HG03439 (cell line): ENCODE results near the gene CGA.
A peak's percentile ranks its signal among the peaks of the same experiment; 100 is the strongest.

Experiments
- ATAC-seq: cut with Tn5 transposase; IDR thresholded peaks from one replicate; pipeline ENCODE4 v1.9.1; 2021; ENCODE audit warnings: mild to moderate bottlenecking, moderate library complexity; ENCODE audit not compliant: unreplicated experiment

CGA gene

GRCh38 chr6:87092435-87092834 is 2.5 kb downstream of the CGA start:
- ATAC-seq, result no peak

DNA sequence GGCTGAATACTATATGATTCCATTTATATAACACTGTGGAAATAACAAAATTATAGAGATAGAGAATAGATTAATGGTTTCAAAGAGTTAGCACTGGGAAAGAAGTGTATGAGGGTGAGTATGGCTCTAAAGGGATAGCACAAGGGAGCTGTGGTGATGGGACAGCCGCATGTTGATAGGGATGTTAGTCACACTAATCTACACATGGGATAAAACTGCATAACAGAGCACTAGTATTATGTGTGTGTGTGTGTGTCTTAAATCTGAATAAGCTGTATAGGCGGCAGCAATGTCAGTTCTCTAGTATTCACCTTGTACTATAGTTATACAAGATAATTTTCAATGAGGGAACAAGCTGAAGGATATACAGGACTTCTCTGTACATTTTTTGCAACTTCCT is 5.8 kb downstream of the CGA start:
- no peak for ATAC-seq

GRCh38 chr6:87088076-87088475 is 6.8 kb downstream of the CGA start:
- ATAC-seq, result no peak

DNA sequence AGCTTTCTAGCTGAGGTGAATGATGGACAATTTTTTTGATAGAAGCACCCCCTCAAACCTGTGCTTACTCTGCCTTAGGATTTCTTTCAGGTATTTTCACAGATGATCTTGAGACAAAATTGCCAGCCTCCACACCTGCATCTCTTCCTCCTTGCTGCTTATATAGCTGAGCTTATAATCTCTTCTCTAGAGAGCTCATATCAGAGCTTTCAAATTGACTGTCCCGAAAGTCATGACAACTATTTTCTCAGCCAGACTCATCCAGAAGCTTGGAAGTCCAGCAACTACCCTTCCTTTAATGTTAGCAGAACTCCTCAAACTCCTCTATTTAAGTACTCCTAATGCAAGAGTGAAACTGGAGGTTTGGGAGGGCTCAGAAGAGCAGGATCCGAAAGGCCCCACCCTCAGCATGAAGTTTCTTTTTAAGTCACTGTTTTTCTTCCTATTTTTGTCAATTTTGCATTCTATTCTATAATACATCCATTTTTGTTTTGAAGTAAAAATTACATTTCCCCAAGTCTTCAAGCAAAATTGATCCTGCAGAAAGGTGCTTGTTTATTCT is 12.7 kb downstream of the CGA start:
- ATAC-seq, result peak; percentile 53

- no peak for ATAC-seq
Measured at GRCh38 chr6:87078983-87079616, 15.8 kb downstream of the CGA start.

DNA sequence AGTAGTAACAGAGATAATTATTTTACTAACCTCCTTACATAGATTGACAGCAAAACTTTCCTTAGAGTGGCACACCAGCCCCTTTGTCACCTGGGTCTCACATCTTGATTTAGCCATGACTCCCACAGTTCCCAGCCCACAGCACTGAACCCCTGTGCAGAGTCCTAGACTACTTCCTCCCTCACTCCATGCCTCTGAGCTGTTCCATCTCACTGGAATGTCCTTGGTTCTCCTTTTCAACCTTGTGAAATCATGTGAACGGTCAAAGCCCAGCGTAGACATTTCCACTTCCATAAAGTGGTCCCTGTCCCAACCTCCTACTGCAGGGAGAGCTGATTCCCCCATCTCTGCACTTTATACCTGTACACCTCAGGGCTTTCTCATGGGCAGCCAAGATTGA is 19.7 kb downstream of the CGA start:
- ATAC-seq, result no peak

DNA sequence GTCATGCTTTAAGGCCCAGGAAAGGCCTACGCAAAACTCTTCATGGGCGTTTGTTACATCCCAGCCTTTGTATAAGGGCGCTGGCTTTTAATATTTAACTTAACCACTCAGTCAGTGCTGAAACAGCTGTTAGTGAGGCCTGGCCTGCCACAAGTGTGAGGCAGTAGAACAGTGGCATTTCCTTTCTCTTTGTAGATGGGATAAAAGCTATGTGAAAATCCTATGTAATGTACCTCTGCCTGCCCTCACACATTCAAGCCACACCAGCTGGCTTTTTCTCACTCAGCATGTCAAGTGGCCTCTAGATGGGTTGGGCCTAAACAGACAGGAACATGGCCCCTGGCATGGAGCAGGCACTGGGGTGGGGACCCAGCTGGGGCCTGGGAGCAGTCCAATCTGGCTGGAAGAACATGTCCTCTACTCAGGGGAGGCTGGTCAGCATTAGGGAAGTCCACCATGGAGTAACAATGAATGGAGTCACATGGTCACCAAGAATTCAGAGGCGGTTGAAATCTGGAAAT is 20.7 kb downstream of the CGA start:
- no peak for ATAC-seq

DNA sequence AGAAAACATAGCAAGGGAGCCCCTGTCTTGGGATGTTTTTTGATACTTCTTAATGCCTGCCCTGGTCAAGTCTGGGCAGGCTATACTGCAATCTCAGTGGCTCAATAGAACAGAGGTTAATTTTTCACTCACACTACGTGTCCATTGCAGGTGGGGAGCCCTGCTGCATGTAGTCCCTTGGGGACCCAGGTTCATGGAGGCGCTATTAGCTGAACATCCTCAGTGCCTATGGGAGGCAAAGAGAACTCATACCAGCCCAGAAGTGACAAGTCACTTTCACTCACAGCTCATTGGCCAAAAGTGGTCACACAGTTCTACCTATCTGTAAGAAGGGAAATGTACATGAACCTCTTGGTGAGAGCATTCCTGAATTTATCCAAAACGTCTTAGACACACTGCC is 23.2 kb downstream of the CGA start:
- ATAC-seq, result no peak

- no peak for ATAC-seq
Measured at GRCh38 chr6:87070741-87071140, 24.2 kb downstream of the CGA start.

- ATAC-seq, result no peak
Measured at GRCh38 chr6:87068795-87069194, 26.1 kb downstream of the CGA start.

GRCh38 chr6:87066449-87067333 is 28.2 kb downstream of the CGA start:
- peak; percentile 55 for ATAC-seq

DNA sequence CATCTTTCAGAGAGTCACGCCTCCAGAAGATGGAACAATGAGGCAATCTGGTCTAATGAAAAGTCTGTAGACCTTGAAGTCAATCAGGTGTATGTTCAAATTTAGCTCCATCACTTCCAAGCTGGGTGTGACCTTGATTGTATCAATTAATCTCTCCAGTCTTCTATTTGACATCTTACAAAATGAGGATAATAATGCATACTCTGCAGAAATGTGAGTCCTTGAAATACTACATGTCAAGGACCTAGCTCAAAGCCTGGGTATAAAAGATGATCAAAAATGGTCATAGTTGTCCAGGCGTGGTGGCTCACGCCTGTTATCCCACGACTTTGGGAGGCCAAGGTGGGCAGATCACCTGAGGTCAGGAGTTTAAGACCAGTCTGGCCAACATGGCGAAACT is 29.8 kb downstream of the CGA start:
- ATAC-seq, result no peak

GRCh38 chr6:87059943-87060342 is 35.0 kb downstream of the CGA start:
- no peak for ATAC-seq

- ATAC-seq, result no peak
Measured at GRCh38 chr6:87054143-87054833, 40.6 kb downstream of the CGA start.

DNA sequence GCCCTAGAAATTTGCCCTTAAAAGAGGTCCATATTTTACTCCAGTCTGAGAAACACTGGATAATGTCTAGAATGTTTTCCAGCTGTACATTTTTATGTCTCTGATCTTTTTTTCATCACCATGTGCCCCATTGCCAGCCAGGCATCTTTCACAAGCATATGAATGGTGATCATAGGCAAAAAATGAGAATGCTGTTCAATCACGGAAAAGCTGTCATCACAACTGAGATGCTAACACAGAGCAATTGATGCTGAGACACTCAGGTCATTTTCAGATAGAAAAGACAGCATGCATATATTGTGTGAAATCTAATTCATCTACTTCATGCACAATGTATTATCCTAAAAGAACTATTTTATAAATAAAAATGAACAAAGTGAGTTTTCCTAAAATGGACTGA is 41.6 kb downstream of the CGA start:
- no peak for ATAC-seq

DNA sequence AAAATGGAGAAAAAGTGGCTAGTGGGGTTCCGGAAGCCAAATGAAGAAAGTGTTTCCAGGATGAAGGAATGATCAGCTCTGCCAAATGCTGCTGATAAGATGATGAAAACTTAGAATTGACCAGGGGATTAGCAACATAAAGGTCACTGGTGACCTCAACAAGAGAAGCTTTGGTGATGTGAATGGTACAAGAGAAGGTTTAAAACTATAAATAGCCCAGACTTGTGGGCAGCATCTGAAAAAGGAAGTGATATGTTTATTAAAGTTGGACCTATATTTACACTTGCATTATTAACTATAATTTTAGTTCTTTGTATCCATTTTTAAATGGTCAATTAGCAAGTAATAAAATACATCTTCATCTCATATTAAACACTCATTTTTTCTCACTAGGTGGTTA is 45.1 kb downstream of the CGA start:
- no peak for ATAC-seq

DNA sequence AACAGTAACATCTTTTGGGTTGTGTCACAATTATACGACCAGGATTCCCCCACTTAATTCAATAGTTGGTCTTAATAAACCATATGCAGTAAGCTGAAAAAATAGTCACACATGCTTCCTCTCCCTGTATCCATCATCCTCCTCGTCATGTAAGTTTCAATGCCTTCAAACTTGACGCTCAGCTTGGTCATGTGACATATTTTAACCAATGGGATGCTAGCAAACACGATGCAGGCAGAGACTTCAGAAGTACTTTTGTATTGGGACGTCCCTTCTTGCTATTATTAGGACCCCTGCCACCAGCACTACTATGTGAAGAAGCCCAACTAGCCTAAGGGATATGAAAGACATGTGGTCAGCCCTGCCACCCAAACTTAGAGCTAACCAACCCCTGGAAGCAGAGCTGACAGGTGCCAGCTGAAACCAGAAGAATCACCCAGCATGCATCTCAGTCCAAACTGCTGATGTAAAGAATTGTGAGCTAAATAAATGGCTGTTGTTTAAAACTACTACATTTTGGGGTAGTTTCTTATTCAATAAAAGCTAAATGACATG is 49.3 kb downstream of the CGA start:
- no peak for ATAC-seq

GRCh38 chr6:87040729-87041128 is 54.2 kb downstream of the CGA start:
- ATAC-seq, result no peak
